Stimulated activated CD4-positive, alpha-beta T cell treated with anti-CD3 and anti-CD28 coated beads, Interleukin-4, amount 100 ng/mL, for 48 hours (primary cell): ENCODE measurements around the gene ADGRG3.

Experiments
- DNase-seq, 2 donors: peaks; one replicate each; pipeline ENCODE4 v3.0.0-alpha.2; 2020; ENCODE audit warnings: low read depth in 2 of 2

ADGRG3 gene

GRCh38 chr16:57679767-57680482 lies 11.8 kb downstream of the ADGRG3 start:
- no peak for DNase-seq

- no peak for DNase-seq
Observed at GRCh38 chr16:57680842-57681375, 12.8 kb downstream of the ADGRG3 start.

- no peak for DNase-seq
Observed at GRCh38 chr16:57681950-57682728, 14.0 kb downstream of the ADGRG3 start.

- no peak for DNase-seq
Observed at GRCh38 chr16:57682809-57683635, 14.9 kb downstream of the ADGRG3 start.

GRCh38 chr16:57683636-57684545 lies 15.8 kb downstream of the ADGRG3 start:
- DNase-seq, result no peak

GRCh38 chr16:57684626-57685358 lies 16.7 kb downstream of the ADGRG3 start:
- no peak for DNase-seq

GRCh38 chr16:57685633-57686032 lies 17.5 kb downstream of the ADGRG3 start:
- DNase-seq, result no peak

GRCh38 chr16:57686577-57686976 lies 18.5 kb downstream of the ADGRG3 start:
- DNase-seq, result no peak

- no peak for DNase-seq
Observed at GRCh38 chr16:57687363-57687929, 19.3 kb downstream of the ADGRG3 start.

GRCh38 chr16:57688487-57688986 lies 20.4 kb downstream of the ADGRG3 start:
- no peak for DNase-seq

- DNase-seq, result no peak
Observed at GRCh38 chr16:57688987-57689761, 21.1 kb downstream of the ADGRG3 start.

GRCh38 chr16:57689762-57690558 lies 21.9 kb downstream of the ADGRG3 start:
- no peak for DNase-seq

- no peak for DNase-seq
Observed at GRCh38 chr16:57690782-57691471, 22.8 kb downstream of the ADGRG3 start.

GRCh38 chr16:57692636-57693035 lies 24.5 kb downstream of the ADGRG3 start:
- no peak for DNase-seq

- DNase-seq, result no peak
Observed at GRCh38 chr16:57693550-57693949, 25.4 kb downstream of the ADGRG3 start.

GRCh38 chr16:57694231-57694724 lies 26.2 kb downstream of the ADGRG3 start:
- DNase-seq, result no peak
